Measurements from ENCODE around the gene MS4A1. TPM values are rescaled to one million over a fixed set of nuclear protein-coding genes. Genes with fewer than 3 reads are reported as not detected.

MS4A1 gene
- polyA plus RNA-seq (2012; rRNA removed), result not detected in 2 replicates
- not detected in 2 replicates for polyA plus RNA-seq (2012; cell fraction: cytosol; rRNA removed)
- not detected in 2 replicates for polyA plus RNA-seq (2012; cell fraction: nucleus; rRNA removed)

- Histone ChIP-seq H3K4me1 (ENCODE audit: control insufficient read depth in 1 of 2, insufficient read depth in 2 of 2, low read depth in 1 of 2, low read length in 1 of 2) (no peaks in the 10 kb centered on the region), H3K27me3 (ENCODE audit: insufficient read depth) (no peaks in the 10 kb centered on the region; the same call in 1 of the 2 replicates), H4K20me1 (ENCODE audit: insufficient read depth) (no peaks in the 10 kb centered on the region), H3K4me3 (ENCODE audit: low read depth in 2 of 2, low read length in 1 of 2) (no peak within 1 kb of the TSS), H3K9me3 (no peaks in the 10 kb centered on the region), H3F3A (replicated peaks; ENCODE audit: insufficient read depth) (no peaks in the 10 kb centered on the region), H3K4me2 (no peak within 1 kb of the TSS), H3K79me2 (ENCODE audit: insufficient read depth) (no peaks in the 10 kb centered on the region), H2AFZ (ENCODE audit: low read depth) (no peak within 1 kb of the TSS), H3K27ac (ENCODE audit: low read depth in 2 of 2, low read length in 1 of 2) (no peak within 1 kb of the TSS), H3K9me2 (no peaks in the 10 kb centered on the region), H3K9ac (no peak within 1 kb of the TSS), H3K36me3 (replicated peaks in 1 of 2; ENCODE audit: control insufficient read depth in 1 of 2, insufficient read depth in 2 of 2, low read length in 1 of 2) (no peaks in the 10 kb centered on the region)
- TF ChIP-seq IRF3 (IDR thresholded peaks at IDR 0.05; ENCODE audit: low read depth, low read length), result no peak
- TF ChIP-seq RAD21 (IDR thresholded peaks at IDR 0.05; ENCODE audit: low read length), result no peak
- no peak for TF ChIP-seq CTCF (IDR thresholded peaks at IDR 0.05)
- no peak for TF ChIP-seq PBX3 (IDR thresholded peaks at IDR 0.05)
- no peak for TF ChIP-seq REST (IDR thresholded peaks at IDR 0.05; ENCODE audit: low read depth, low read length)
- TF ChIP-seq MXI1 (IDR thresholded peaks at IDR 0.05; ENCODE audit: low read depth, low read length), result no peak
- no peak for TF ChIP-seq NFIC (IDR thresholded peaks at IDR 0.05; ENCODE audit: borderline replicate concordance)
- TF ChIP-seq ZBTB33 (IDR thresholded peaks at IDR 0.05; ENCODE audit: borderline replicate concordance, low read depth), result no peak
- TF ChIP-seq TAF1 (IDR thresholded peaks at IDR 0.05; ENCODE audit: borderline replicate concordance, low read depth, low read length), result no peak
- TF ChIP-seq FOXM1 (IDR thresholded peaks at IDR 0.05; ENCODE audit: low read depth), result no peak
- TF ChIP-seq TCF12 (IDR thresholded peaks at IDR 0.05), result no peak
- 0% methylated on average over 4 of the region's 4 CpGs for WGBS (ENCODE audit: low lambda C conversion rate)
- no peak for DNase-seq
- CTCF ChIA-PET, result no interaction called here
- POLR2A ChIA-PET, result no interaction called here
These were observed at the start of gene MS4A1 for GRCh38 chr11:60455531-60456042. TSS of gene MS4A1 (plus strand) at chr11:60455847. CDS start at chr11:60462375, 6,528 bp downstream.
